ENCODE data around the gene MYRF.

Gene MYRF

DNA sequence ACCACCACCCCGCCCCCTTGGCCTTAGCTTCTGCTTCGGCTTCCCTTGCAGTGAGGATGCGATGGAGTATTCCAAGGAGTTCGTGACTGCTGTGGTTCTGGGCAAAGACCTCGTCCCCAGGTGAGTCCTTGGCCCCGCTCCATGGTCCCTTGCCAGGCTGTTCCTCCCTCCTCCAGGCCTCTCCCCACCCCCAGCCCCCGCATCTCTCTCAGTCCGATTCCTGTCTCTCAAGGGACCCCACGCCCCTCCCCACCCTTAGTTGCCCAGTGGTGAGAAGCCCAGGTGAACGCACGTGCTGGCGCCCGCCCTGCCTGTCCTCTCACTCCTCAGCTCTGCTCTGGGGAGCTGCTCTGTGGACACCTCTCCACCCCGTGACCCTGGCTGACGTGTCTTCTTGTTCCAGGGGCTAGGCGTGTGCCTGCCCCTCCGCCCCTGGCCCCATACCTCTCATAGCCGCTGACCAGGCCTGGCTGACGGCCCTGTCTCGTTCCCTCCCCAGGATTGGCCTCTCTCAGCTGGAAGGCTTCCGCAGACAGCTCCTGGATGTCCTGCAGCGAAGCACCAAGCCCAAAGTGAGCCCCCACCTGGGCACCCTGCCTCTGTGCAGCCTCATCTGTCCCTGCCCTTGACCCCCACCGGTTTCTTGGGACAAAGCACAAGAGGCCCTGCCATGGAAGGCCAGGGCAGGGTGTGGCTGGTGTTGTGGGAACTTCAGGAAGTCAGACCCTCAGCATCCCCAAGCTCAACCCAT is 14.6 kb upstream of the MYRF start:
- no peaks in the 10 kb centered on the region for H3K9me3 ChIP-seq (ENCODE audit: control insufficient read depth, low read length)
- H3K4me3 ChIP-seq (ENCODE audit: insufficient read depth, low read depth, low read length), result no peak overlapping the region
- no peaks in the 10 kb centered on the region for H3K27me3 ChIP-seq (ENCODE audit: control insufficient read depth, insufficient read depth, low read length, poor library complexity, severe bottlenecking)
- no peak overlapping the region for H3K27ac ChIP-seq (ENCODE audit: insufficient read depth, low read depth, low read length, poor library complexity, severe bottlenecking)
- H3K4me1 ChIP-seq (ENCODE audit: control insufficient read depth, insufficient read depth, low read length), result no peaks in the 10 kb centered on the region
- 90% methylated on average over 23 of the region's 23 CpGs for WGBS, 2 experiments
- no peaks in the 10 kb centered on the region for H3K36me3 ChIP-seq (ENCODE audit: control insufficient read depth, insufficient read depth, low read length)

DNA sequence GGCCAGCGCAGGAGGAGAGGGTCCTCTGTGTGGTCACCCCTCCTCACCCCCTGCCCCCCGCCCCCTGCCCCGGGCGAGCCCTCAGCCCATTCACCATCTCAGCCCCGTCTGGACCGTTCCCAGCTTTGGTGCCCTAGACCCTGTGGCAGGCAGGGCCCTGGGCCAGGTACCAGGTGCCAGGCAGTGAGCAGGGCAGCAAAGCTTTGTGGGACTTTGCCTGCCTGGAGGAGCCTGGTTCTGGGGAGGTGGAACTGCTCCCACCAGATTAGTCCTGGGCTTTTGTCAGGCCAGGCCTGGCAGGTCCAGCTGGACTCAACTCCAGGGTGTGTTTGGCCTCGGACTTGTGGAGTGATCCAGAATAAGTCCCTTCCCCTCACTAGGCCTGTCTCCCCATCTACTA is 13.7 kb upstream of the MYRF start:
- Histone ChIP-seq H3K9me3 (ENCODE audit: control insufficient read depth, low read length) (no peaks in the 10 kb centered on the region), H3K36me3 (ENCODE audit: control insufficient read depth, insufficient read depth, low read length) (no peaks in the 10 kb centered on the region), H3K4me3 (ENCODE audit: insufficient read depth, low read depth, low read length) (no peak overlapping the region), H3K27me3 (ENCODE audit: control insufficient read depth, insufficient read depth, low read length, poor library complexity, severe bottlenecking) (no peaks in the 10 kb centered on the region), H3K27ac (ENCODE audit: insufficient read depth, low read depth, low read length, poor library complexity, severe bottlenecking) (no peak overlapping the region), H3K4me1 (ENCODE audit: control insufficient read depth, insufficient read depth, low read length) (no peaks in the 10 kb centered on the region)
- 87 to 88% methylated on average over 7 of the region's 7 CpGs for WGBS, 2 experiments

DNA sequence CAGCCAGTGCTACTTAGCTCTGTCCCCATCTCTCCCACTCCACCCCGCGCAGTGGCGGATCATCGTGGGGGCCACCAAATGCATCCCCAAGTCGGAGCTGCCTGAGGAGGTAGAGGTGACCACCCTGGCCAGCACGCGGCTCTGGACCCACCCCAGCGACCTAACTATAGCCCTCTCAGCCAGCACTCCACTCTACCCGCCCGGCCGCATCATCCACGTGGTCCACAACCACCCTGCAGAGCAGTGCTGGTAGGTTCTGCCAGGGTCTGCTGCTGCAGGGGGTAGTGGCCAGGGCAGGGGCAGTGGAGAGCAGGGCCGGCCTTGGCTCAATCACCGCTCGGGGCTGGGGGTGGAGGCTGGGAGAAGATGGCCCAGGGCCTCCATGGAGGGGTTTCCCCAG is 13.0 kb upstream of the MYRF start:
- no peak overlapping the region for H3K4me3 ChIP-seq (ENCODE audit: insufficient read depth, low read depth, low read length)
- H3K27ac ChIP-seq (ENCODE audit: insufficient read depth, low read depth, low read length, poor library complexity, severe bottlenecking), result no peak overlapping the region
- 92 to 95% methylated on average over 15 of the region's 15 CpGs for WGBS, 2 experiments
- no peaks in the 10 kb centered on the region for H3K9me3 ChIP-seq (ENCODE audit: control insufficient read depth, low read length)
- no peaks in the 10 kb centered on the region for H3K4me1 ChIP-seq (ENCODE audit: control insufficient read depth, insufficient read depth, low read length)
- H3K27me3 ChIP-seq (ENCODE audit: control insufficient read depth, insufficient read depth, low read length, poor library complexity, severe bottlenecking), result no peaks in the 10 kb centered on the region
- H3K36me3 ChIP-seq (ENCODE audit: control insufficient read depth, insufficient read depth, low read length), result no peaks in the 10 kb centered on the region

DNA sequence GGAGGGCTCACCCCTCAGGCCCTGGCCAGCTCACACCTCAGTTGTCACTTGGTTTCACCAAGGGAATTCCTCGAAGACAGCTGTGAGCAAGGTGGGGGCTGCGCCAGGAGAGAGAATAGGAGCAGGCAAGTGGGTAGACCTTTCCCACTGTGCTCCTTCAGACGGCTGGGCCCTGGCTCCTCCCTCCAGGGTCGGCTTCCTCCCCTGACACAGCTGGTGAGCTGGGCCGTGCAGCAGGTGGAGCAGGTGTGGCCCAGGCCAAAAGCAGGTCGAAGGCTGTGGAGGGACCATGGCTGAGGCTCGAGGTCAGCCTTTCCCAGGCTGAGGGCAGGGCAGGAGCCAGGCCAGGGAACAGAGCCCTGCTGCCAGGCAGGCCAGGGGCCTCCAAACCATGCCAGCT is 12.5 kb upstream of the MYRF start:
- Histone ChIP-seq H3K4me3 (ENCODE audit: insufficient read depth, low read depth, low read length) (no peak overlapping the region), H3K27ac (ENCODE audit: insufficient read depth, low read depth, low read length, poor library complexity, severe bottlenecking) (no peak overlapping the region), H3K4me1 (ENCODE audit: control insufficient read depth, insufficient read depth, low read length) (peaks cover 4% of the 10 kb centered on the region), H3K27me3 (ENCODE audit: control insufficient read depth, insufficient read depth, low read length, poor library complexity, severe bottlenecking) (no peaks in the 10 kb centered on the region), H3K36me3 (ENCODE audit: control insufficient read depth, insufficient read depth, low read length) (no peaks in the 10 kb centered on the region), H3K9me3 (ENCODE audit: control insufficient read depth, low read length) (no peaks in the 10 kb centered on the region)
- 71 to 75% methylated on average over 7 of the region's 7 CpGs for WGBS, 2 experiments

DNA sequence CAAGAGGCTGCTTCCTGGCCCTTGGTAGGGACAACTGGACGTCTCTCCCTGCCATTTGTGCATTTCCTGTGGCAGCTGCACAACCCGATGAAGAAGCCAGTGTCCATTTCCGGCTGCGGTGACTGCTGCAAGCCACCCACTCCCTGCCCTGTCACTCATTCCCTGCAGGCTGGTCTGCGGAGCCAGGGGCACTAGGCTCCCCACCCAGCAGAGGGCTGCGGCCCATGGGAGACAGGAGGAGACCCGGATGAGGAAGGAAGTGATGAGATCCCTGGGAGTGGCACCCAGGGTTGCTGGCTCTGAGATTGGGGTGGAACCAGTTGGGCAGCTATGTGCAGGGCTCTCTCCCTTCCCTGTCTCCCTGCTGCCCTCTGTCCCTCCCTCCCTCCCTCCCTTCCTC is 10.0 kb upstream of the MYRF start:
- 94% methylated on average over 7 of the region's 7 CpGs for WGBS, 2 experiments
- Histone ChIP-seq H3K36me3 (ENCODE audit: control insufficient read depth, insufficient read depth, low read length) (no peaks in the 10 kb centered on the region), H3K9me3 (ENCODE audit: control insufficient read depth, low read length) (no peaks in the 10 kb centered on the region), H3K27ac (ENCODE audit: insufficient read depth, low read depth, low read length, poor library complexity, severe bottlenecking) (no peak overlapping the region), H3K4me3 (ENCODE audit: insufficient read depth, low read depth, low read length) (no peak overlapping the region), H3K27me3 (ENCODE audit: control insufficient read depth, insufficient read depth, low read length, poor library complexity, severe bottlenecking) (no peaks in the 10 kb centered on the region), H3K4me1 (ENCODE audit: control insufficient read depth, insufficient read depth, low read length) (peaks cover 17% of the 10 kb centered on the region)

DNA sequence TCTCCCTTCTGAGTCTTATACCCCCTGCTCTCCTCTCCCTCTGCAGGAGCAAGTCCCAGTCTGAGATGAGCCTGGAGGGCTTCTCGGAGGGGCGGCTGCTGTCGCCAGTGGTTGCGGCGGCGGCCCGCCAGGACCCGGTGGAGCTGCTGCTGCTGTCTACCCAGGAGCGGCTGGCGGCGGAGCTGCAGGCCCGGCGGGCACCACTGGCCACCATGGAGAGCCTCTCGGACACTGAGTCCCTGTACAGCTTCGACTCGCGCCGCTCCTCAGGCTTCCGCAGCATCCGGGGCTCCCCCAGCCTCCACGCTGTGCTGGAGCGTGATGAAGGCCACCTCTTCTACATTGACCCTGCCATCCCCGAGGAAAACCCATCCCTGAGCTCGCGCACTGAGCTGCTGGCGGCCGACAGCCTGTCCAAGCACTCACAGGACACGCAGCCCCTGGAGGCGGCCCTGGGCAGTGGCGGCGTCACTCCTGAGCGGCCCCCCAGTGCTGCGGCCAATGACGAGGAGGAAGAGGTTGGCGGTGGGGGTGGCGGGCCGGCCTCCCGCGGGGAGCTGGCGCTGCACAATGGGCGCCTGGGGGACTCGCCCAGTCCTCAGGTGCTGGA is 8.8 kb upstream of the MYRF start:
- H3K36me3 ChIP-seq (ENCODE audit: control insufficient read depth, insufficient read depth, low read length), result no peaks in the 10 kb centered on the region
- H3K27me3 ChIP-seq (ENCODE audit: control insufficient read depth, insufficient read depth, low read length, poor library complexity, severe bottlenecking), result no peaks in the 10 kb centered on the region
- H3K9me3 ChIP-seq (ENCODE audit: control insufficient read depth, low read length), result no peaks in the 10 kb centered on the region
- no peak overlapping the region for H3K27ac ChIP-seq (ENCODE audit: insufficient read depth, low read depth, low read length, poor library complexity, severe bottlenecking)
- WGBS, 2 experiments, result 93% methylated on average over 42 of the region's 42 CpGs
- H3K4me1 ChIP-seq (ENCODE audit: control insufficient read depth, insufficient read depth, low read length), result peaks cover 17% of the 10 kb centered on the region
- no peak overlapping the region for H3K4me3 ChIP-seq (ENCODE audit: insufficient read depth, low read depth, low read length)

DNA sequence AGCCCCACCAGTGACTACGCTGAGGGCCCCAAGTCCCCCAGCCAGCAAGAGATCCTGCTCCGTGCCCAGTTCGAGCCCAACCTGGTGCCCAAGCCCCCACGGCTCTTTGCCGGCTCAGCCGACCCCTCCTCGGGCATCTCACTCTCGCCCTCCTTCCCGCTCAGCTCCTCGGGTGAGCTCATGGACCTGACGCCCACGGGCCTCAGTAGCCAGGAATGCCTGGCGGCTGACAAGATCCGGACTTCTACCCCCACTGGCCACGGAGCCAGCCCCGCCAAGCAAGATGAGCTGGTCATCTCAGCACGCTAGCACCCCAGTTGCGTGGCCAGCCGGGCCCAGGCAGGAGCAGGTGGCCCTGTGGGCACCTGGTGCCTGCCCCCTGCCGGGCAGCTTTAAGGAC is 8.3 kb upstream of the MYRF start:
- 92 to 94% methylated on average over 20 of the region's 20 CpGs for WGBS, 2 experiments

DNA sequence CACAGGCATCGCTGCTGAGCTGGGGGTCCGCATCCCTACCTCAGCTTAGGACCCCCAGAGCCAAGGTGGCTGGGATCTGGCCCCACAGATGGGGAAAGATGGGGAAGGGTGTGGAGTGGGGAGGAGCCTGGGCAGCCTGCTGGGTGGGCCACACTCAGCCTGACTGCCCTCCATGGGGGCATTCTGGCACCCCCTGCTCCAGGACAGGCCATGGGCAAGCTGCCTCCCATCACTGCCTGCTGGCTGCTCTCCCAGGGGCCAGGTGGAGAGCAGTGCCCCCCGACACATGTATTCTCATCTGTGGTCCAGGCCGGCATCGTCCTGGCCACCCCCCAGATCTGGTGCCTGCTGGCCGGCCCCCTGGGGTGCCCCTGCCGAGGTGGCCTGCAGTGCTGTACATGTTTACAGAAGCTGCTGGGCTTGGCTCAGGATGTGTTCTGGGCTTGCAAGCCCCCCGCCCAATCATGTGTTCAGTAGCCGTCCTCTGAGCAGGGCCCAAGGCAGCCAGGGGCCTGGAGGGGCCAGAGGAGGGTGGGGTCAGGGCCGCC is 7.8 kb upstream of the MYRF start:
- H3K36me3 ChIP-seq (ENCODE audit: control insufficient read depth, insufficient read depth, low read length), result no peaks in the 10 kb centered on the region
- 91 to 92% methylated on average over 10 of the region's 10 CpGs for WGBS, 2 experiments

More for the DNA sequence above, 8.3 kb upstream of the MYRF start:
- Histone ChIP-seq H3K9me3 (ENCODE audit: control insufficient read depth, low read length) (no peaks in the 10 kb centered on the region), H3K27me3 (ENCODE audit: control insufficient read depth, insufficient read depth, low read length, poor library complexity, severe bottlenecking) (no peaks in the 10 kb centered on the region), H3K4me1 (ENCODE audit: control insufficient read depth, insufficient read depth, low read length) (peaks cover 21% of the 10 kb centered on the region), H3K4me3 (ENCODE audit: insufficient read depth, low read depth, low read length) (no peak overlapping the region), H3K36me3 (ENCODE audit: control insufficient read depth, insufficient read depth, low read length) (no peaks in the 10 kb centered on the region), H3K27ac (ENCODE audit: insufficient read depth, low read depth, low read length, poor library complexity, severe bottlenecking) (no peak overlapping the region)

DNA sequence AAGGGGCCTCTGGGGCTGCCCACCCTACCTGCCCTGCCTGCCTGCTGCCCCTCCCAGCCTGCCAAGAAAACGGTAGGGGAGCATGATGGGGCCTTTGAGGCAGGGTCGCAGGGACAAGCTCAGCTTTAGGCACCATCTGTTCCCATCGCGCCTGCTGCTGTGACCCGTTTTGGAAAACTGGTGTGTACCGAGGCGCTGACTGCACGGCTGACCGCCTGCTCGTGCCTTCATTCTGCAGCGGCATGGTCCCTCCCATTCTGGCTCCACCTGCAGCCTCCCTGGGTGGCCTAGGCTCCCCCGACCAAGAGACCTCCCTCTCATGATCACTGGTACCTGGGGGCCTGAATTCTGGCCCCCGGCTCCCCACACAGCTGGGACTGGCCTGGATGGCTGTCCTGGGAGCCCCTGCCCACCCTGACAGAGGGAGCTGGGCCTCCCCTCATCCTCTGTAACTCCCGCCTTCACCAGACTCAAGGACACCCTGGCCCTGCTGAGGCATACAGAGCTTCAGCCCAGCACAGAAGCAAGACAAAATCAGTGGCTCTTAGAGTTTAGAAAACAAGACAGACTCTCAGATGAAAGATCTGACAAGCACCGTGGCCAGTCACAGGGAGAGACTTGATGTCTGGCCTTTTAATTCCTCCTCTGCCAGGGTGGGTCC is 6.5 kb upstream of the MYRF start:
- WGBS, 2 experiments, result 80 to 81% methylated on average over 15 of the region's 15 CpGs
- Histone ChIP-seq H3K4me3 (ENCODE audit: insufficient read depth, low read depth, low read length) (no peak overlapping the region), H3K27ac (ENCODE audit: insufficient read depth, low read depth, low read length, poor library complexity, severe bottlenecking) (no peak overlapping the region), H3K4me1 (ENCODE audit: control insufficient read depth, insufficient read depth, low read length) (peaks cover 33% of the 10 kb centered on the region), H3K9me3 (ENCODE audit: control insufficient read depth, low read length) (no peaks in the 10 kb centered on the region), H3K27me3 (ENCODE audit: control insufficient read depth, insufficient read depth, low read length, poor library complexity, severe bottlenecking) (no peaks in the 10 kb centered on the region), H3K36me3 (ENCODE audit: control insufficient read depth, insufficient read depth, low read length) (no peaks in the 10 kb centered on the region)

More for the DNA sequence above, 7.8 kb upstream of the MYRF start:
- H3K4me3 ChIP-seq (ENCODE audit: insufficient read depth, low read depth, low read length), result no peak overlapping the region
- peaks cover 26% of the 10 kb centered on the region for H3K4me1 ChIP-seq (ENCODE audit: control insufficient read depth, insufficient read depth, low read length)
- H3K27ac ChIP-seq (ENCODE audit: insufficient read depth, low read depth, low read length, poor library complexity, severe bottlenecking), result no peak overlapping the region
- no peaks in the 10 kb centered on the region for H3K9me3 ChIP-seq (ENCODE audit: control insufficient read depth, low read length)
- H3K27me3 ChIP-seq (ENCODE audit: control insufficient read depth, insufficient read depth, low read length, poor library complexity, severe bottlenecking), result no peaks in the 10 kb centered on the region
